ENCODE measurements around the gene S100A5. TPM values are rescaled to one million over a fixed set of nuclear protein-coding genes. Genes with fewer than 3 reads are reported as not detected.

S100A5 gene
- total RNA-seq, 1 donor from 2014 or later: 0.39 TPM

DNA sequence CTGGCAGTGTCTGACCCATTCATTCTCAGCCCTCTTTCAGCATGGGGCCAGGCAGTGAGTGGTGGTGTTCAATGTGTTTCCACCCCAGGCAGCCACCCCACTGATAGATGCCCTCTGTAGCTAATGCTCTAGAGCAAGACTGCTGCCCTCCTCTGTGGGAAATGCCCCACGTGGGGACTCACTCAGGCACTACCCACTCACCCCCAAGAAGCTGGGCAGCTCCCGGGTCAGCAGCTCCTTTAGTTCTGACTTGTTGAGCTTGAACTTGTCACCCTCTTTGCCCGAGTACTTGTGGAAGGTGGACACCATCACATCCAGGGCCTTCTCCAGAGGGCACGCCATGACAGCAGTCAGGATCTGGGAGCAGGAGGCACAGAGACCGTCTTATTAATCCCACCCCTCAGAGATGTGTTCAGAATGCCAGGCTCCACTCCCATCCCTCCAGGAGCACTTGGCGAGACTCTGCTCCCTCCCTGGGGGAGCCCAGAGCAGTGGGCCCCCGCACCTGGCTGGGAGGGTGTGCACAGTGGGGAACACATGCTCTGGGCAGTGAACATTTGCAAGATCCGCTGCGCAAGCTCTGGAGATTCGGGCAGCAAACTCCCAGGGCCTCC lies 3.8 kb upstream of the S100A5 start:
- H3K27ac Mint-ChIP-seq (ENCODE audit: unreplicated experiment): peak overlapping the region; percentile 87

GRCh38 chr1:153543736-153544135 lies 3.0 kb upstream of the S100A5 start:
- Mint-ChIP-seq H3K4me1 (ENCODE audit: low read depth, unreplicated experiment) (peaks cover 77% of the 10 kb centered on the region), H3K9me3 (ENCODE audit: unreplicated experiment) (no peaks in the 10 kb centered on the region), H3K27me3 (ENCODE audit: low read depth, unreplicated experiment) (no peaks in the 10 kb centered on the region), H3K4me3 (ENCODE audit: unreplicated experiment) (no peak overlapping the region), H3K36me3 (ENCODE audit: low read depth, unreplicated experiment) (peaks cover 2% of the 10 kb centered on the region), H3K27ac (ENCODE audit: unreplicated experiment) (peak overlapping the region; percentile 87)
- no peak overlapping the region for H3K4me3 ChIP-seq (ENCODE audit: insufficient read depth, low read depth, low read length)
- H3K36me3 ChIP-seq (ENCODE audit: insufficient read depth, low read length): no peaks in the 10 kb centered on the region
- DNase-seq (ENCODE audit: low read depth) (no peak), FAIRE-seq (no peak)
- no peaks in the 10 kb centered on the region for H3K79me2 ChIP-seq (ENCODE audit: insufficient read depth, low read length)
- no peaks in the 10 kb centered on the region for H3K9me3 ChIP-seq (ENCODE audit: insufficient read depth, low read depth, low read length)
- no peak overlapping the region for H2AFZ ChIP-seq (ENCODE audit: low read depth, low read length)
- no peak overlapping the region for H3K4me2 ChIP-seq (ENCODE audit: low read length)
- no peaks in the 10 kb centered on the region for H4K20me1 ChIP-seq (ENCODE audit: insufficient read depth, low read length)
- TF ChIP-seq CTCF (IDR thresholded peaks at IDR 0.05; ENCODE audit: insufficient read depth, low read depth, low read length) (no peak), EZH2 (IDR thresholded peaks at IDR 0.05; ENCODE audit: insufficient read depth, low read length) (no peak)
- no peak overlapping the region for H3K9ac ChIP-seq (ENCODE audit: low read length)
- no peak overlapping the region for H3K27ac ChIP-seq (ENCODE audit: low read depth, low read length)
- no peaks in the 10 kb centered on the region for H3K27me3 ChIP-seq (ENCODE audit: insufficient read depth, low read length)
- peaks cover 39% of the 10 kb centered on the region for H3K4me1 ChIP-seq (ENCODE audit: insufficient read depth, low read length)

More for the DNA sequence above, 3.8 kb upstream of the S100A5 start:
- Mint-ChIP-seq H3K4me3 (ENCODE audit: unreplicated experiment) (peak overlapping the region; percentile 73), H3K36me3 (ENCODE audit: low read depth, unreplicated experiment) (no peaks in the 10 kb centered on the region), H3K27me3 (ENCODE audit: low read depth, unreplicated experiment) (no peaks in the 10 kb centered on the region), H3K9me3 (ENCODE audit: unreplicated experiment) (no peaks in the 10 kb centered on the region), H3K4me1 (ENCODE audit: low read depth, unreplicated experiment) (peaks cover 83% of the 10 kb centered on the region)
- H3K4me1 ChIP-seq (ENCODE audit: insufficient read depth, low read length): peaks cover 47% of the 10 kb centered on the region
- FAIRE-seq (no peak), DNase-seq (ENCODE audit: low read depth) (no peak)
- H3K27ac ChIP-seq (ENCODE audit: low read depth, low read length): peak overlapping the region; percentile 46
- peak overlapping the region; percentile 40 for H3K9ac ChIP-seq (ENCODE audit: low read length)
- no peak overlapping the region for H3K4me3 ChIP-seq (ENCODE audit: insufficient read depth, low read depth, low read length)
- peak overlapping the region; percentile 50 for H3K4me2 ChIP-seq (ENCODE audit: low read length)
- TF ChIP-seq CTCF (IDR thresholded peaks at IDR 0.05; ENCODE audit: insufficient read depth, low read depth, low read length): no peak
- no peak for TF ChIP-seq EZH2 (IDR thresholded peaks at IDR 0.05; ENCODE audit: insufficient read depth, low read length)
- no peaks in the 10 kb centered on the region for H4K20me1 ChIP-seq (ENCODE audit: insufficient read depth, low read length)
- H3K36me3 ChIP-seq (ENCODE audit: insufficient read depth, low read length): no peaks in the 10 kb centered on the region
- H2AFZ ChIP-seq (ENCODE audit: low read depth, low read length): peak overlapping the region; percentile 23
- no peaks in the 10 kb centered on the region for H3K27me3 ChIP-seq (ENCODE audit: insufficient read depth, low read length)
- no peaks in the 10 kb centered on the region for H3K79me2 ChIP-seq (ENCODE audit: insufficient read depth, low read length)
- H3K9me3 ChIP-seq (ENCODE audit: insufficient read depth, low read depth, low read length): no peaks in the 10 kb centered on the region

DNA sequence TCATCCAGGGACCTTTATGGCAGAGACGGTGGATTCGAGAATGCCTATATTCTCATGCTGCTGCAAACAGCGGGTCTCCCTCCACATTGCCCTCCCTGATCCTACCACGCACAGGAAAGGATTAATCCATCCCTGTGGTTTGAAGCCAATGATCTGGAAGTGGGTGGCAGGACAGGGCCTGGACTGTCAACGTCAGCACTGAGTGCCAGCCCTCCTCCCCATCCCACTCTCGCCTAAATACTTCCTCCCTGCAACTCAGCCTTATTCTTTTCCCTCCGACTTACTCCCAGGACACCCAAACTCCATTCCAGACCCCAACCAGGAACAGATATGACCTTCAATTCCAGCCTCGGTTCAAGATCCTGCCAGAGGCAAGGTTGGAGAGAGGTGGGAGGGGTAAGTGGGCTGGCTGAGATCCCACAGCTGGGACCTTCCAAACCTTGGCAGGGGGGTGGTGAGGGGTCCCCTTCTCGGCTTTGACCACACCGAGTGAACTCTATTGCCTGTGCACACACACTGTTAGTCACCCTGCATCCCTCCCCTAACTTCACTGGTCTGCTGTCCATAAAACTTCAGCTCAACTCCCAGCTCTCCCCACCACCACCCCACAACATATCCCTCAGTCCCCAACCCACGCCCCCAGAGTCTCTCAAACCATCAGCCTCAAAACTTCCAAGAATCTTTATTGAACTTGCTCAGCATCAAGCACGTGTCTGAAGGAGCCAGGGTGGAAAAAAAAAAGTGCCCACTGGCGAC lies 2.4 kb upstream of the S100A5 start:
- no peak overlapping the region for H3K9ac ChIP-seq (ENCODE audit: low read length)
- H2AFZ ChIP-seq (ENCODE audit: low read depth, low read length): no peak overlapping the region
- TF ChIP-seq CTCF (IDR thresholded peaks at IDR 0.05; ENCODE audit: insufficient read depth, low read depth, low read length): no peak
- no peak for TF ChIP-seq EZH2 (IDR thresholded peaks at IDR 0.05; ENCODE audit: insufficient read depth, low read length)
- no peak overlapping the region for H3K4me3 ChIP-seq (ENCODE audit: insufficient read depth, low read depth, low read length)
- H3K27ac ChIP-seq (ENCODE audit: low read depth, low read length): no peak overlapping the region
- H3K27me3 Mint-ChIP-seq (ENCODE audit: low read depth, unreplicated experiment): no peaks in the 10 kb centered on the region
- no peaks in the 10 kb centered on the region for H3K27me3 ChIP-seq (ENCODE audit: insufficient read depth, low read length)
- no peaks in the 10 kb centered on the region for H3K9me3 ChIP-seq (ENCODE audit: insufficient read depth, low read depth, low read length)
- H3K4me2 ChIP-seq (ENCODE audit: low read length): no peak overlapping the region
- no peaks in the 10 kb centered on the region for H4K20me1 ChIP-seq (ENCODE audit: insufficient read depth, low read length)
- H3K27ac Mint-ChIP-seq (ENCODE audit: unreplicated experiment): peak overlapping the region; percentile 19
- FAIRE-seq (no peak), DNase-seq (ENCODE audit: low read depth) (no peak)
- no peaks in the 10 kb centered on the region for H3K36me3 ChIP-seq (ENCODE audit: insufficient read depth, low read length)
- no peaks in the 10 kb centered on the region for H3K79me2 ChIP-seq (ENCODE audit: insufficient read depth, low read length)
- peaks cover 74% of the 10 kb centered on the region for H3K4me1 Mint-ChIP-seq (ENCODE audit: low read depth, unreplicated experiment)
- H3K4me1 ChIP-seq (ENCODE audit: insufficient read depth, low read length): peaks cover 33% of the 10 kb centered on the region
- no peaks in the 10 kb centered on the region for H3K9me3 Mint-ChIP-seq (ENCODE audit: unreplicated experiment)
- no peak overlapping the region for H3K4me3 Mint-ChIP-seq (ENCODE audit: unreplicated experiment)
- peaks cover 2% of the 10 kb centered on the region for H3K36me3 Mint-ChIP-seq (ENCODE audit: low read depth, unreplicated experiment)
